GM18517 (cell line): ENCODE data around the gene ZFC3H1.
"Not testable (repeated sequence)": the region's sequence is repeated elsewhere in the genome, so short reads cannot be mapped to it uniquely, and the experiment has no call there.

ENCODE experiments used
- ATAC-seq: cut with Tn5 transposase; IDR thresholded peaks from one replicate; pipeline ENCODE4 v1.9.1; 2021; ENCODE audit warnings: mild to moderate bottlenecking, moderate library complexity; ENCODE audit not compliant: unreplicated experiment

The ZFC3H1 gene

DNA sequence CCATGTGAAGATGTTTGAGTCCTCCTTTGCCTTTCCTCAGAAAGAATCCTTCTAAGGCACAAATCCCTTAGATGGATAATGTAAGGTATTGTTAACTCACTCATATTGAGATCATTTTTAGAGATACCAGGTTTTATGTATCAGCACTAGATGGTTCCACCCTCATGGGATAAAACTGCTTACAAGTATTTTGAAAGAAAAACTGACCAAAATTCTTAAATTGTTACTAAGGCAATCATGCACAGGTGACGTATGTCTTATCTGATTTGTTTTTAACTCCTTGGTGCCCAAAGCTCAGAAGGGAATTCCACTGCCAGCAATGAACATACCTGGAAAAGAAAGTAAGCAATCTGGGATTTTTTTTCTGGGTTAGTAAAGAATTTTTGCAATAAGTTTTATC, 78.4 kb downstream of the ZFC3H1 start:
- no peak for ATAC-seq

GRCh38 chr12:71584356-71584755, 79.3 kb downstream of the ZFC3H1 start:
- ATAC-seq, result no peak

GRCh38 chr12:71582925-71583324, 80.7 kb downstream of the ZFC3H1 start:
- ATAC-seq, result no peak

DNA sequence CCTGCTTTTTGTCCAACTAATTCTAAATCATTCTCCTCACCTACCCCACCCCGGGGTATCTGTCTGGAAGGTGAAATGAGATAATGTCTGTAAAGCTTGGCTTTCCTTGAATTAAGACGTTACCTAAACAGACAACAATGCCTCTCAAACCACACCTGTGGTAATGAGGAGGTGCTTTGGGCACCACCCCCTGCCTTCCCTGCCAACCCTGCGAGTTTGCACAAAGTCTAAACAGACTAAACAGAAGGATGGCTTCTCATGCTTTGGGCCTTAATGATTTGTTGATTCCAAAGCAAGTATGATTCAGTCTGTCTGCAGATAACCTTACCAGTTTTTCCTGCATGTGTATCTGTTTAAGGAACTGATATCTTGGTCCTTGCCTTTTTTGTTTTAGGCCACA, 82.4 kb downstream of the ZFC3H1 start:
- ATAC-seq, result no peak

GRCh38 chr12:71578694-71579258, 84.9 kb downstream of the ZFC3H1 start:
- no peak for ATAC-seq

DNA sequence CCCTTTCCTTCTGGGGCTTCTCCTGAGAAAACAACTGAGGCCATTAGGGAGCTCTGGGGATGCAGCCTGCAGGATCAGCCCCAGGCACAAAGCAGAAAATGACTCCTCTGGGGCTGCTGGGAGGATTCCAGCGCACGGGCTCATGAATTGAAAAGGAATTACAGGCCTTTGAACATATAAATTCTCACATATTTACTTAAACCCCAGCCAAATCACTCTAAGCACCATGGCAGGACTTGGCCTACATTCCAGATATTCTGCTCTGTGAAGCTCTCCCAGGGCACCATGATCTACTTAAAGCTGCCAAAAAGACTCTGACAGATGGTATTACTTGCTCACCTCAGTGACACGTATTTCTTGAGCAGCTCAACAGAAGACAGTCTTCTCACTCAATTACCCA, 87.2 kb downstream of the ZFC3H1 start:
- ATAC-seq, result no peak

DNA sequence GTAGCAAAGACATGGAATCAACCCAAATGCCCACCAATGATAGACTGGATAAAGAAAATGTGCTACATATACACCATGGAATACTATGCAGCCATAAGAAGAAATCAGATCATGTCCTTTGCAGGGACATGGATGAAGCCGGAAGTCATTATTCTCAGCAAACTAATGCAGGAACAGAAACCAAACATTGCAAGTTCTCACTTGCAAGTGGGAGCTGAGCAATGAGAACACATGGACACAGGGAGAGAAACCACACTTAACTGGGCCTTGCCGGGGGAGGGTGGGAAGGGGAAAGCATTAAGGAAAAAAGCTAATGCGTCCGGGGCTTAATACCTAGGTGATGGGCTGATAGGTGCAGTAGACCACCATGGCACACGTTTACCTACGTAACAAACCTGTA, 93.8 kb downstream of the ZFC3H1 start:
- not testable (repeated sequence) for ATAC-seq

DNA sequence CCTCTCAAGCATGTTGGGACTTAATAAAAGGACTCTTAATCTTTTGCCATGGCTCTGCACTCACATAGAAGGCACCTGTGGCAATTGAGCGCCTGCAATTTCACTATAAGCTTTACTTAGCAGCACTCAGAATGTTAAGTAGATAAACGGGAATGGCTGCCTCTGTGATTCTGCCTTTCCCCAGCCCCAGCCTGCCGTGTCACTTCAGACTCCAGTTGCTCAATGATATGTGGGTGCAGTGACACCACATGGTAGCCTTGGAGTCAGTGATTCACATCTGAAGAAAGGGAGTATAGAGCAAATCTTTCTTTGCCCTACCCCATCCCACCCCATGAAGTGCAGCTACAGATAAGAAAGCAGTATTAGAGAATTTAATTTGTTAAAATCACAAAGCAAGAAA, 96.1 kb downstream of the ZFC3H1 start:
- ATAC-seq, result no peak

DNA sequence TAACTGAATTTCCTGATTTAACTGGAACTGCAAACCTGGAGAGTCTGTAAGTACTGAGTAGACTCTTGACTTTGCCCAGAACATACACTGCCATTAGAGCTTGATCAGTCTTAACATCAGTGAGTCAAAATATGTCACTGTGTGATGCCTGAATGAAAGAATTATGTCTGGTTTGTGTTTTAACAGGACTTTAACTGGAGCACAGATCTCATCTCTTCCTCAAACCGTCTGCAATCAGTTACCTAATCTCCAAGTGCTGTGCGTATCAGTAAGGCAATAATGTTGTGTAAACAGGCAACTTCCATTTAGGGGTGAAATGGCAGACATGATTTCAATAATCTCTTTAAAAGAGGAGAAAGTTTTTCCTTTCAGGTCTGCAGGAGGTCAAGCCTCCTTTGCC, 97.0 kb downstream of the ZFC3H1 start:
- no peak for ATAC-seq

DNA sequence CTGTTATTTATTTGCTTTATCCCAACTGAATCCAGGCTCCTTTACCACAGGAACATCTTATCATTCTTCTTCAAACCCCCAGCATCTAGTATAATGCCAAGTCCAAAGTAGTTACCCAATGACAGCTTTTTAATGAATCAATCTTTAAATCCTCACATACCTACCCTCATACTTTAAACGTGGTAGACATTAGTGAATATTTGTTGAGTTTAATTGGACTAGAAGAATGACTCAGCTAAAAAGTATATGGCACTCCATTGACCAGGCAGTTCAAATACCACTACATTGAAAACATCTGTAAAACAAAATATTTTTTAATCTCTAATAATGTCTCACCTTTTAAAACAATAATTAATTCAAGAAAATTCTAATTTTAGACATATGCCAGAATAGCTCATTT, 98.1 kb downstream of the ZFC3H1 start:
- ATAC-seq, result no peak

DNA sequence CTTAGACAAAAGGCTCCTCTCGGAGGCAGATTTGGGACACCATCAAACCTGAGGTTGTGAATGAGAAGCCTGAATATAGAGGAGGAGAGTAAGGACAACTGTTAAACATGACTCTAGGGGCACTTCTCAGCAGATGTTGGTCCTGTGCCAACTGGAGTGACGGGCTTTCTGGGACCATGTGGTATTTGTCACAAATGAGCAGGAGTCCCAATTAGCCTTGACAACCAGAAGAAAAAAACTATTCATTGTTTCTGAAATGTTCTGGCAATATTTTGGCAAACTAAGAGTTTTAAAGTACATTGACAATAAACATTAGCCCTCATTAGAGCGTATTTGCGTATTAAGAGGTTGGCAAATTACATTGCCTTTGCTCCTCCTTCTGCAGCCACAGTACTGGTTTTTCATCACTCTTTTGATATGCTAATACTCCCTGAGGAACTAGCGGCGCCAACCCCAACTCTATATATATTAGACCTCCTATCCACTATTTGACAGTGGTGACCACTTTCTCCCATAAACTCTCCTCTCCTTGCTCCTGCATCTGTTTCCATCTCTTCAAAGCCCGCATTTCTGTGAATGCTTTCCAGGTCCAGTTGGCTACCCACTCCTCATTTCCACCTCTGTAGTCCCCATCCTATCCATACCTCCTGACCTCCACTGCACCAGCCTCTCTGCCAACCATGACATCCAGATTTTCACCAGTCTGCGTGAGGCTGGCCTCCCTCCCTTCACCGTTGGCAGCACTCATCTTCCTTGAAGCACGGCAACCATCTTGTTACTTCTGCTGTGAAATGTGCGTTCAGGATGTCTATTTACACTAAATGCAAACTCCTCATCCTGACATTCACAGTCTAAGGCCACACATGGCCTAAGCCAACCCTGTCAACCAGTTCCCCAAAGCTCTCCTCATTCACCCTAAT, 100.7 kb downstream of the ZFC3H1 start:
- ATAC-seq, result no peak
